ENCODE data around the gene MLXIPL. TPM values are rescaled to one million over a fixed set of nuclear protein-coding genes. Genes with fewer than 3 reads are reported as not detected.
A peak's percentile ranks its signal among the peaks of the same experiment; 100 is the strongest.

The MLXIPL gene
- total RNA-seq, 2 experiments from 2014 or later = not detected

DNA sequence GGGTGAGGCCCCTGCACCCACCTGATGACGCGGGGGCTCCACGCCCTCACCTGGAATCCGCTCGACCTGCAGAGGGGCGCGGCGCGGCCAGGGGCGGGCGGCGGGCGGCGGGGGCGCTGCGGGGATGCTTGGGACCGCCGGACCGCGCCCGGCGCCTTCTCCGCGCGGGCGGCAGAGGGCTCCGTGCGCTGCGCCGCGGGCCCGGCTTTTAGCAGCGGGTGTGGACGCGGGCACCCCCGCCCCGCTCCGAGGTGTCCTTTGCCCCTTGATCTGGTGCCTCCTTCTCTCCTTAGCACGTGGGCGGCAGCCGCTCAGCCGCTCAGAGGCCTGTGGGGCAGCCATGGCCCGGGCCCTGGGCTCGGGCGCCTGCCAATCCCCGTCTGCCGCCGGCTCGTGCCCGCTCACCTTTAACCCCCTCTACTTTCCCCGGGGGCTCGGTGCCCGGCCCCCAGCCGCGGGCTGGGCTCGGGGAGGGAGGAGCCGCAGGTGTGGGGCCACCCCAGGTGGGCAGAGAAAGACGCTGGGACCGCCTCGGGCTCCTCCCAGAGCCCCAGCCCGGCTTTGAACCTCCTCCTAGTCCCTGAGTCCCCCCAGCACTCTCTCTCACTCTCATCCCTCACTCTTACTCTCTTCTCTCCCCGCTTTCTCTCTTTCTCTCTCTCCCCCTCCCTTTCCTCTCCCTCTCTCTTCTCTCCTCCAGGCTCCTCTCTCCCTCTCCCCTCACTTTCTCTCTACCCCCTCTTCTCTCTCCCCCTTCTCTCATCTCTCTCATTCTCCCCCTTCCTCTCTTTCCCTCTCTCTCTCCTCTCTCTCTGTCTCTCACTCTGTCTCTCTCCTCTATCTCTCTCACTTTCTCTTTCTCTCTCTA, 23.6 kb upstream of the MLXIPL start:
- no peak for DNase-seq (ENCODE audit: low spot score)
- Histone ChIP-seq H3K36me3 (ENCODE audit: insufficient read depth, low read length) (no peaks in the 10 kb centered on the region), H3K4me3 (ENCODE audit: low read depth, low read length, poor library complexity, severe bottlenecking) (no peak overlapping the region), H3K4me1 (ENCODE audit: insufficient read depth, low read length, poor library complexity, severe bottlenecking) (no peaks in the 10 kb centered on the region), H3K79me2 (ENCODE audit: insufficient read depth, low read depth, low read length) (no peaks in the 10 kb centered on the region), H4K20me1 (ENCODE audit: insufficient read depth, low read length) (no peaks in the 10 kb centered on the region), H3K9me2 (ENCODE audit: insufficient read depth, low read length) (no peaks in the 10 kb centered on the region), H3K27ac (ENCODE audit: low read depth, low read length, poor library complexity, severe bottlenecking) (no peak overlapping the region), H2AFZ (ENCODE audit: low read length) (no peak overlapping the region), H3K9me3 (ENCODE audit: low read length) (no peaks in the 10 kb centered on the region), H3K4me2 (ENCODE audit: low read length) (peak overlapping the region; percentile 41; the same call in 1 of the 2 replicates)
- ChIA-PET CTCF (ENCODE audit: unreplicated experiment) (no interaction called here), POLR2A (no interaction called here)
- no TSS peak for BruUV-seq (replicated peaks)
- no peak for TF ChIP-seq EZH2phosphoT487 (IDR thresholded peaks at IDR 0.05; ENCODE audit: borderline replicate concordance, low read depth, low read length)
- TF ChIP-seq, protein P1, sequence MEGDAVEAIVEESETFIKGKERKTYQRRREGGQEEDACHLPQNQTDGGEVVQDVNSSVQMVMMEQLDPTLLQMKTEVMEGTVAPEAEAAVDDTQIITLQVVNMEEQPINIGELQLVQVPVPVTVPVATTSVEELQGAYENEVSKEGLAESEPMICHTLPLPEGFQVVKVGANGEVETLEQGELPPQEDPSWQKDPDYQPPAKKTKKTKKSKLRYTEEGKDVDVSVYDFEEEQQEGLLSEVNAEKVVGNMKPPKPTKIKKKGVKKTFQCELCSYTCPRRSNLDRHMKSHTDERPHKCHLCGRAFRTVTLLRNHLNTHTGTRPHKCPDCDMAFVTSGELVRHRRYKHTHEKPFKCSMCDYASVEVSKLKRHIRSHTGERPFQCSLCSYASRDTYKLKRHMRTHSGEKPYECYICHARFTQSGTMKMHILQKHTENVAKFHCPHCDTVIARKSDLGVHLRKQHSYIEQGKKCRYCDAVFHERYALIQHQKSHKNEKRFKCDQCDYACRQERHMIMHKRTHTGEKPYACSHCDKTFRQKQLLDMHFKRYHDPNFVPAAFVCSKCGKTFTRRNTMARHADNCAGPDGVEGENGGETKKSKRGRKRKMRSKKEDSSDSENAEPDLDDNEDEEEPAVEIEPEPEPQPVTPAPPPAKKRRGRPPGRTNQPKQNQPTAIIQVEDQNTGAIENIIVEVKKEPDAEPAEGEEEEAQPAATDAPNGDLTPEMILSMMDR (conservative IDR thresholded peaks at IDR 0.05; ENCODE audit: low read length) = no peak
- intact Hi-C loops (cut with micrococcal nuclease; ENCODE audit: unreplicated experiment) = no loop called here

- CTCF ChIA-PET (ENCODE audit: unreplicated experiment) = no interaction called here
- Histone ChIP-seq H4K20me1 (ENCODE audit: insufficient read depth, low read length) (no peaks in the 10 kb centered on the region), H3K4me1 (ENCODE audit: insufficient read depth, low read length, poor library complexity, severe bottlenecking) (no peaks in the 10 kb centered on the region), H3K36me3 (ENCODE audit: insufficient read depth, low read length) (no peaks in the 10 kb centered on the region), H2AFZ (ENCODE audit: low read length) (no peak overlapping the region), H3K27ac (ENCODE audit: low read depth, low read length, poor library complexity, severe bottlenecking) (no peak overlapping the region), H3K4me2 (ENCODE audit: low read length) (no peak overlapping the region), H3K4me3 (ENCODE audit: low read depth, low read length, poor library complexity, severe bottlenecking) (no peak overlapping the region), H3K9me2 (ENCODE audit: insufficient read depth, low read length) (no peaks in the 10 kb centered on the region), H3K9me3 (ENCODE audit: low read length) (no peaks in the 10 kb centered on the region), H3K79me2 (ENCODE audit: insufficient read depth, low read depth, low read length) (no peaks in the 10 kb centered on the region)
- POLR2A ChIA-PET = interaction anchor here (1.0 to 1.3 kb wide), 2 partner anchors 17 to 28 kb away, joined by 3 to 4 read pairs; no protein-coding TSS in a partner anchor
- TF ChIP-seq, protein P1 (conservative IDR thresholded peaks at IDR 0.05; ENCODE audit: low read length) = no peak
- TF ChIP-seq EZH2phosphoT487 (IDR thresholded peaks at IDR 0.05; ENCODE audit: borderline replicate concordance, low read depth, low read length) = no peak
- no peak for DNase-seq (ENCODE audit: low spot score)
- no TSS peak for BruUV-seq (replicated peaks)
- intact Hi-C loops (cut with micrococcal nuclease; ENCODE audit: unreplicated experiment) = no loop called here
Measured at GRCh38 chr7:73646785-73647724, 22.7 kb upstream of the MLXIPL start.
